Measurements from ENCODE around the gene GRM7.

DNA sequence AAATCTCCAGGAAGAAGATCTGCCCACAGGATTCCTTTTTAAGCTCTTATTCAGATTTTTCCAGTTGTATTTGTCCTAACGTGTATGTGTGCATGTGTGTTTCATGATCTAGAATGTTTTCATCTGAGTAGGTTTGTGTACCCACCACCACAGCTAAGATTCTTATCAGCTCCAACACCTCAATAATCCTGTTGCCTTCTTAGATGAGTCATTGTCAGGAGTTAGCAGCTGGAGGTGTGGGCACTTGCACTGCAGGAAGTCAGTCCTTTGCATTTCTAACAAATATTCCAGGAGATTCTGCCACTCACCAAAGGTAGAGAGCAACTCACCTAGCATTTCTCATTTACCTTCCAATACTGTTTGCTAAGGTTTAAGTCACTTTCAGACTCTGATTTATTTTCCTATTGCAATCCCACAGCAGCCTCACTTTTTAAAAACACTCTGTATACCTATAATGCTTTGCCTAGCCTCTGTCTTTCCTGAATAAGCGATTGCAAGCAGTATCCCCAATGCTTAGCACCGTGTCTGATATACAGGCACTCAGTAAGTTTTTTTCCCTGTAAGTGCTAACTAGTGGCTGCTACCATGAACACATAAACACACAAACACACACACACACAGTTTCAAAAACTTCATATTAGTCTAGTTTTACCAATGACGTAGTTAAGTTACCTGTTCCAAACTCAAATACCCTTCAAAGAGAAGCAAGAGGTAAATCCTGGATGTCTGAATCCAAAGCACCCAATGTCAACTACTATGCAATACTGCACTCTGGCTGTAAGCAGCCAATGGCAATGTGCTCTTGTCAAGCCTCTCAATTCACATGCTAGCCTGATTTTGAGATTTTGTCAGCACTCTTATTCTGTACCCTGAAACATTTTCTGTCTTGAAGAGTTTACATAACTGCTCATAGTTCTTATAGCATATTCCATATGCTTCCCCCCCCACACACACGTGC, 927.2 kb downstream of the GRM7 start:
- TF ChIP-seq, protein P1, sequence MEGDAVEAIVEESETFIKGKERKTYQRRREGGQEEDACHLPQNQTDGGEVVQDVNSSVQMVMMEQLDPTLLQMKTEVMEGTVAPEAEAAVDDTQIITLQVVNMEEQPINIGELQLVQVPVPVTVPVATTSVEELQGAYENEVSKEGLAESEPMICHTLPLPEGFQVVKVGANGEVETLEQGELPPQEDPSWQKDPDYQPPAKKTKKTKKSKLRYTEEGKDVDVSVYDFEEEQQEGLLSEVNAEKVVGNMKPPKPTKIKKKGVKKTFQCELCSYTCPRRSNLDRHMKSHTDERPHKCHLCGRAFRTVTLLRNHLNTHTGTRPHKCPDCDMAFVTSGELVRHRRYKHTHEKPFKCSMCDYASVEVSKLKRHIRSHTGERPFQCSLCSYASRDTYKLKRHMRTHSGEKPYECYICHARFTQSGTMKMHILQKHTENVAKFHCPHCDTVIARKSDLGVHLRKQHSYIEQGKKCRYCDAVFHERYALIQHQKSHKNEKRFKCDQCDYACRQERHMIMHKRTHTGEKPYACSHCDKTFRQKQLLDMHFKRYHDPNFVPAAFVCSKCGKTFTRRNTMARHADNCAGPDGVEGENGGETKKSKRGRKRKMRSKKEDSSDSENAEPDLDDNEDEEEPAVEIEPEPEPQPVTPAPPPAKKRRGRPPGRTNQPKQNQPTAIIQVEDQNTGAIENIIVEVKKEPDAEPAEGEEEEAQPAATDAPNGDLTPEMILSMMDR (conservative IDR thresholded peaks at IDR 0.05; ENCODE audit: low read length), result no peak
- no peak for TF ChIP-seq EZH2phosphoT487 (IDR thresholded peaks at IDR 0.05; ENCODE audit: borderline replicate concordance, low read depth, low read length)
